ENCODE data around the gene MVB12B. TPM values are rescaled to one million over a fixed set of nuclear protein-coding genes. Genes with fewer than 3 reads are reported as not detected.

MVB12B gene
- total RNA-seq, 1 donor from 2014 or later = 13.1 TPM

DNA sequence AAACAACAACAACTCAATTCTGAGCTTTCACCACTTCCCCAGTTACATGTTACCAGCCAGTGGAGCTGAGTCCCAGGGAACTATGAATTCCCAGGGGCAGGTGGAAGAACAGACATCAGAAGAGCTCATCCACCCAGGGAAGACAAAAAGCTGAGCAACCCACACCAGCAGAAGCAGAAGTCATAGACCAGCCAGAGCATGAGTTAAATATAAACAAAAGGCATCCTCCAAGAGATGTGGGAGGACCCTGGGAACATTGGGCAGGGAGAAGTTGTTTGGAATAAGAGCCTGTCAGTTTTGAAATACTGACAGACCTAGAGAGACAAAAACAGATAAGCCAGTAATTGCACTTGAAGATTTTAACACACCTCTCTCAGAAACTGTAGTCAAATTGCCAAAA lies 184.8 kb downstream of the MVB12B start:
- no peaks in the 10 kb centered on the region for H3K9me3 Mint-ChIP-seq (ENCODE audit: low read depth)
- no peak overlapping the region for H3K27ac Mint-ChIP-seq (ENCODE audit: unreplicated experiment)
- peaks cover 4% of the 10 kb centered on the region for H3K27me3 Mint-ChIP-seq (ENCODE audit: low read depth)
- no peak for DNase-seq (ENCODE audit: low spot score)
- TF ChIP-seq, protein P1, sequence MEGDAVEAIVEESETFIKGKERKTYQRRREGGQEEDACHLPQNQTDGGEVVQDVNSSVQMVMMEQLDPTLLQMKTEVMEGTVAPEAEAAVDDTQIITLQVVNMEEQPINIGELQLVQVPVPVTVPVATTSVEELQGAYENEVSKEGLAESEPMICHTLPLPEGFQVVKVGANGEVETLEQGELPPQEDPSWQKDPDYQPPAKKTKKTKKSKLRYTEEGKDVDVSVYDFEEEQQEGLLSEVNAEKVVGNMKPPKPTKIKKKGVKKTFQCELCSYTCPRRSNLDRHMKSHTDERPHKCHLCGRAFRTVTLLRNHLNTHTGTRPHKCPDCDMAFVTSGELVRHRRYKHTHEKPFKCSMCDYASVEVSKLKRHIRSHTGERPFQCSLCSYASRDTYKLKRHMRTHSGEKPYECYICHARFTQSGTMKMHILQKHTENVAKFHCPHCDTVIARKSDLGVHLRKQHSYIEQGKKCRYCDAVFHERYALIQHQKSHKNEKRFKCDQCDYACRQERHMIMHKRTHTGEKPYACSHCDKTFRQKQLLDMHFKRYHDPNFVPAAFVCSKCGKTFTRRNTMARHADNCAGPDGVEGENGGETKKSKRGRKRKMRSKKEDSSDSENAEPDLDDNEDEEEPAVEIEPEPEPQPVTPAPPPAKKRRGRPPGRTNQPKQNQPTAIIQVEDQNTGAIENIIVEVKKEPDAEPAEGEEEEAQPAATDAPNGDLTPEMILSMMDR (IDR thresholded peaks at IDR 0.05) = no peak
- no peaks in the 10 kb centered on the region for H3K36me3 Mint-ChIP-seq (ENCODE audit: low read depth)
- no peak overlapping the region for H3K4me3 Mint-ChIP-seq (ENCODE audit: unreplicated experiment)
- H3K4me1 Mint-ChIP-seq (ENCODE audit: low read depth) = peaks cover 11% of the 10 kb centered on the region

- peaks cover 4% of the 10 kb centered on the region for H3K27me3 Mint-ChIP-seq (ENCODE audit: low read depth)
- H3K4me3 Mint-ChIP-seq (ENCODE audit: unreplicated experiment) = no peak overlapping the region
- H3K4me1 Mint-ChIP-seq (ENCODE audit: low read depth) = peaks cover 30% of the 10 kb centered on the region
- H3K36me3 Mint-ChIP-seq (ENCODE audit: low read depth) = no peaks in the 10 kb centered on the region
- no peak overlapping the region for H3K27ac Mint-ChIP-seq (ENCODE audit: unreplicated experiment)
- DNase-seq (ENCODE audit: low spot score) = peak; percentile 59
- TF ChIP-seq, protein P1 (IDR thresholded peaks at IDR 0.05) = no peak
- no peaks in the 10 kb centered on the region for H3K9me3 Mint-ChIP-seq (ENCODE audit: low read depth)
Observed at GRCh38 chr9:126513159-126514036, 186.8 kb downstream of the MVB12B start.

GRCh38 chr9:126514037-126514821 lies 187.6 kb downstream of the MVB12B start:
- H3K9me3 Mint-ChIP-seq (ENCODE audit: low read depth) = no peaks in the 10 kb centered on the region
- H3K4me3 Mint-ChIP-seq (ENCODE audit: unreplicated experiment) = no peak overlapping the region
- peaks cover 4% of the 10 kb centered on the region for H3K27me3 Mint-ChIP-seq (ENCODE audit: low read depth)
- H3K36me3 Mint-ChIP-seq (ENCODE audit: low read depth) = no peaks in the 10 kb centered on the region
- DNase-seq (ENCODE audit: low spot score) = peak; percentile 83
- TF ChIP-seq, protein P1 (IDR thresholded peaks at IDR 0.05) = peak; percentile 85
- no peak overlapping the region for H3K27ac Mint-ChIP-seq (ENCODE audit: unreplicated experiment)
- peaks cover 32% of the 10 kb centered on the region for H3K4me1 Mint-ChIP-seq (ENCODE audit: low read depth)

DNA sequence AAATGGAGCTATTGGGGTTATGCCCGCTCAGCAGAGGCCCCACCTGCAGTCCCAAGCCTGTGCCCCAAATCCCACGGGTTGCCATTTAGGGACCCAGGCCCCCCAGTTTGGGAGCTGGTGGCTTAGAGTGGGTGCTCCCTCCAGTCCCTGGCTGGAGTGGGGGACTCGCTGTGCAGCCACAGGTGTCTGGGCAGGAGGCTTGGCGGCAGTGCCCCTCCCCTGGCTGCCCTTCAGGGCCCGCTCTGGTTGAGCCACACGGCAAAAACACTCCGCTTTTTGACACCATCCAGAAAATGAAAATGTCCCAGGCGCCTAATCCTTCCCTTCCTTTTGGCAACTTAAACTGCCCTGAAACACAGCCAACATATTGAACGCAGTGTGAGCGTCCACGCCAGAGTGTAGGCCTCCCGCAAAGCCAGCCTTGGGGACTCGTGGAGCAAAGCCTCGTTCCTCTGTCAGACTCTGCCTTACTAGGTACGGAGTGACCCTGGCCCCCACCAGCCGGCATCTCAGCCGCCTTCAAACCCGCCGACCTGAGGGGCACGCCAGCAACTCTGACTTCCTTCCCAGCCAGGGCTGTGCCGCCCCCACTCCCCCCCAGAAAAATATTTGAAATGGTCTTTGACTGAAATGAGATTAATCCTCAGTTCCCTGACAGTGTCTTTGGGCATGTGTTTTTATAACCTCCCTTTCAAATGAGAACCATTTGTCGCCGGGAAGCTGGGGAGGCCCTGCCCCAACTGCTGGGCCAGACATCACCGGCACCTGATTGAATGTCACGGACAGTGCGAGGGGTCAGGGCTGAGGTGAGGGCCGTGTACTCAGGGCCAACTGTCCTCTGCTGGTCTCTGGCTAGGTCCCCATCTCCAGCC lies 188.6 kb downstream of the MVB12B start:
- peak; percentile 72 for DNase-seq (ENCODE audit: low spot score)
- Mint-ChIP-seq H3K4me3 (ENCODE audit: unreplicated experiment) (no peak overlapping the region), H3K27me3 (ENCODE audit: low read depth) (peaks cover 4% of the 10 kb centered on the region), H3K4me1 (ENCODE audit: low read depth) (peaks cover 32% of the 10 kb centered on the region), H3K36me3 (ENCODE audit: low read depth) (no peaks in the 10 kb centered on the region), H3K27ac (ENCODE audit: unreplicated experiment) (no peak overlapping the region), H3K9me3 (ENCODE audit: low read depth) (no peaks in the 10 kb centered on the region)
- TF ChIP-seq, protein P1 (IDR thresholded peaks at IDR 0.05) = no peak
